ENCODE results near the gene TRAPPC10.

The TRAPPC10 gene

GRCh38 chr21:44005071-44005470 is 7.0 kb upstream of the TRAPPC10 start:
- no peak for DNase-seq

- no peak for DNase-seq
Observed at GRCh38 chr21:44005593-44005992, 6.5 kb upstream of the TRAPPC10 start.

DNA sequence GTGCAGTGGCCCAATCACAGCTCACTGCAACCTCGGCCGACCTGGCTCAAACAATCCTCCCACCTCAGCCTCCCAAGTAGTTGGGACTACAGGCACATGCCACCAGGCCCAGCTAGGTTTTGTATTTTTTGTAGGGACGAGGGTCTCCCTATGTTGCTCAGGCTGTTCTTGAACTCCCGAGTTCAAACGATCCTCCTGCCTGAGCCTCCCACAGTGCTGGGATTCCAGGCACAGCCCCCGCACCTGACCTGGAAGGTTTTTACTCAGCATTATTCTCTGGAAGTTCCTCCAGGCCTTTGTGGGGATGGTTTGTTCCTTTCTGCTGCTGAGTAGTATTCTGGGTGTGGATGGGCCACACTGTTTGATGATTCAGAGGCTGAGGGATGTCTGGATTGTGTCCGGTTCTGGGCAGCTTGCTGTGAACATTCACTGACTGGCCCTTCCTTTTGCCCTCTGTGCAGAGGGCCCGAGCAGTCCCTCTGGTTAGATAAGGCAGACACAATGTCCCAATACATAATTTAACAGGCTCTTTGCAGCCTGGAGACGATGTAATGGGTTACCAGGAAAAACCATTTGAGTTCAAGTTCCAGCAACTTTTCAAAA is 6.0 kb upstream of the TRAPPC10 start:
- no peak for DNase-seq

DNA sequence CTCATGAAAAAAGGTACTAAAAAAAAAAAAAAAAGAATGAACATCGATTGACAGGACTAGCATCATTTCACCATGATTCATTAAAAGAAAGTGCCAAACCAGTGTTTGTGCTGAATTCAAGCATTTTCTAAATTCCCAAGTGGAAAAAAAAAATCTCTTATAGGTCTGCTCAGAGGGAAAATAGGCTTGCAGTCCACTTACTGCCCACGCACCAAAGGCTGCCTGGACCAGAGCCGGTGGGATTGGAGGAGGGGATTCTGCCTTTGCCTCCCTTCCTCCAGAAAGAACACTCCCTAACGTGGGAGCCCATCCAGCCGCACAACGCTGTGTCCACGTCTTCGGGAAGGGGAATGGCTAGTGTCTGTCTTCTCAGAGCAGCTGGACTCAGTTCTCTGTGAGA is 5.5 kb upstream of the TRAPPC10 start:
- DNase-seq = no peak

DNA sequence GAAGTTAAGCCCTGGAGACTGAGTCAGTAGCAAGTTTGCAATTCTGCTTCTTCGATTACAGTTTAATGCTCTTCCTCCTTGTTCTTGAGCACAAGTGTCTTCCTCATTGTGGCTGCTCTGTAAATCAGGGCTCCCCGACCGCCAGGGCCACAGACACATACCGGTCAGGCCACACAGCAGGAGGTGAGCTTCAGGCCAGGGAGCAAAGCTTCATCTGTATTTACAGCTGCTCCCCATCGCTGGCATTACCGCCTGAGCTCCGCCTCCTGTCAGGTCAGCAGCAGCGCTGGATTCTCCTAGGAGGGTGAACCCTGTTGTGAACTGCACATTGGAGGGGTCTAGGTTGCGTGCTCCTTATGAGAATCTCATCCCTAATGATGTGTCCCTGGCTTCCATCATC is 1.7 kb upstream of the TRAPPC10 start:
- no peak for DNase-seq

- no peak for DNase-seq
Observed at GRCh38 chr21:44011123-44011522, 986 bp upstream of the TRAPPC10 start.

DNA sequence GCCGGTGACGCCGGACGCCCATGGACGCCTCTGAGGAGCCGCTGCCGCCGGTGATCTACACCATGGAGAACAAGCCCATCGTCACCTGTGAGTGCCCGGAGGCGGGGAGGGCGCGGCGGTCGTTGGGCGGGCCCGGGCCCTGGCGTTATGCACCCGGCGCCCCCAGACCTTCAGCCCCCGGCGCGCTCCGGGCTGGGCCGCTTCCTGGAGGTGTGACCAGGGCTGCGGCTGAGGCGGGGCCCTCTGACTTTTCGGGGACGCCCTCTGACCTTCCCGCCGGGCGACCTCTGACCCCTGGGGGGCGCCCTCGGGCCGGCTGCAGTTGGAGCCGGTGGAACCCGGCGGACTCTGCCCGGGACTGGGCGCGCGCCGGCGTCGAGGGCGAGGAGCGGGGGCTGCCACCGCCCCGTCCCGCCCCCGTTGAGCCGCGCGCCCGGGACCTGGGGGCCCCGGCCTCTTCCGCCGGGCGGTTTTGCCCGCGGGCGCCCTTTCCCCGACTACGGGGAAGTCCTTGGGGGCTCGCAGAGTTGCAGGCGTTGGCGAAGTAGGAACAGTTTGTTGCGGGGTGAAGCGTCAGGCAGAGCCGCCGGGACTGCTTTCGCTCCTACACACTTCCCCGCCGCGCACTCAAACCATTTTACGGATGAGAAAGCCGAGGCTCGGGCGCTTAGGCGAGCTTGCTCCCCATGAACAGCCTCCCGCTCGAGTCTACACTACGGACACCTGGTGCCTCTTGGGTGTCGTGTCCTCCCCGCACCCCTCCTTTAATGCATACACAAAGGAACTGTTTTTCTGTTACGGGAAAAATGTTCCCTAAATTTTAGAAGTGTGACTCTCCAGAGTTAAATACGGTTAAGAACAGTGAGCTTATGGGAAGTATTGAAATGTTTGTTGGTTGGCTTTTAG is 618 bp downstream of the TRAPPC10 start:
- DNase-seq = peak; percentile 87

DNA sequence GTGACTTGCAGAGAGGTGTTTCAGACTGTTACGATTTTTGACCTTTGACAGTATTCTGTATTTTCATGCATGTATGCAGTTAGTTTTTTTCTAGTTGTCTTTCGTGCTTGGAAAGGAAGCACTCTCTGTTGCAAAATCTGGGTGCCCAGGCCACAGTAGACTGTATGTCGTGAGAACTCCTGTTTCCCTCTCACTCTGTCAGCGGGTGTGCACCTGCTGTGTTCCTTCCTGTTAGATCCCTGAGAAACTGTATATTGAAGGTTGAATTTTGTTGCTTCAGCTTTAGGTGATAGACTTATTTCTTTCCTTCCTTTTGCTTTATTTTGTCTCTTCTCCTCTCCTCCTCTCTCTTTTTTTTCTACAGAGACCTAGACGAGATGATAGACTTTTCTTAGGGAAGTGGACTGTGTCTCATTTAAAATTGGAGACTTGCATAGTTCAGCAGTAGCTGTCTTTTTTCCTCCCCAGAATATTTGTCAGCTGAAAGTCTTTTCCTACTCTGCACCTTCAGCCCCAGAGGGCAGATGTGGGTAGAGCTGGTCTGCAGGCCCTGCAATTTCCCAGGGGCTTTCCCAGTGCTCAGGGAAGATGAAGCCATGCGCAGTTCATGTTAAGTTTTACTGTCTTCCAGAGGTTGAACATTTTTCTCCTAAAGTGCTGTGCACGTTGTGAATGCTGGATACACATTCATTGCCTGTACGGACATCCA is 1.4 kb downstream of the TRAPPC10 start:
- peak; percentile 31 for DNase-seq

DNA sequence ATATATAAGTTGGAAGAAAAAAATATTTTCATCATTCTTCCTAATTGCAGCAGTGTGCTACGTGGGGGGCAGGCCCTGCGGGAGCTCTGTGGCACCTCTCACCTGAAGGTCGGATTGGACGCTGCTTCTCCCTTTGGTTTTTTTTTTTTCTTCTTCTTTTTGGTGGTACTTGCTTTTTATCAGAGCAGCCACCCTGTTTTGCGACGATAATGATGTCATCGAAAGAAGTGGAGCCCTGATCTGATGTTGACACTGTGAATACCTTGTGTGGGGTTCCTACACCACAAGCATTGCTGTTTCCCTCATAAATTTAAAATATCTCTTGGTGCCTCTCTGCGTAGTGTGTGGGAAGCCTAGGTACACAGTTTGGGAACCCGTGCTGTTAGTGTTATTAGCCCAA is 5.5 kb downstream of the TRAPPC10 start:
- DNase-seq = no peak

GRCh38 chr21:44018127-44018526 is 6.0 kb downstream of the TRAPPC10 start:
- no peak for DNase-seq

DNA sequence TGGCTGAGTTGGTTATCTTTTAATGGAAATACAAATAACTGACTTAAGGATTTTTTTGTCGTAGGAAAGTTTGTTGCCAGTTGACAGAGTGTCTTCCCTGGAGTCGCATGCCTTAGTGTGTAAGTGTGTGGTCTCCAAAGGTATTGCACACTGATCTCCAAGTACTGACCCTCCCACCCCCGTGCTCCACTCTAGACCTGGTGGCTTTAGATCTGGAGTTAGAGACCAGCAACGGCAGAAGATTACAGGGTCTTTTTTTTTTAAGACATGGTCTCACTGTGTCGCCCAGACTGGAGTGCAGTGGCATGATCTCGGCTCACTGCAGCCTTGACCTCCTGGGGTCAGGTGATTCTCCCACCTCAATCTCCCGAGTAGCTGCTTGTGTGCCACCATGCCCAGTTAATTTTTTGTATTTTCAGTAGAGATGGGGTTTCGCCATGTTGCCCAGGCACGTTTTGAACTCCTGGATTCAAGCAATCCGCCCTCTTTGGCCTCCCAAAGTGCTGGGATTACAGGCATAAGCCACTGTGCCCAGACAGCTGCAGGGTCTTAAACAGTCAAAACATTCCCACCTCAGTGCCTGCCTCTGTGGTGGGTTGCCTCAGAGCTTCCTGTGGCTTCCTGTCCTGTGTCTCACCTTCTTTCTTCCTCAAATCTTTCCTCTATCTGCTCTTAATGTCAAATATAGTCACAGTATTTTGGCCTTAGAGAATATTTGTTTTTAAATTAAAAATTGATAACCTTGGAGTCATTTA is 6.9 kb downstream of the TRAPPC10 start:
- DNase-seq = no peak

- DNase-seq = no peak
Observed at GRCh38 chr21:44019568-44019958, 7.5 kb downstream of the TRAPPC10 start.

- no peak for DNase-seq
Observed at GRCh38 chr21:44020551-44020950, 8.4 kb downstream of the TRAPPC10 start.

- no peak for DNase-seq
Observed at GRCh38 chr21:44021064-44021463, 9.0 kb downstream of the TRAPPC10 start.

DNA sequence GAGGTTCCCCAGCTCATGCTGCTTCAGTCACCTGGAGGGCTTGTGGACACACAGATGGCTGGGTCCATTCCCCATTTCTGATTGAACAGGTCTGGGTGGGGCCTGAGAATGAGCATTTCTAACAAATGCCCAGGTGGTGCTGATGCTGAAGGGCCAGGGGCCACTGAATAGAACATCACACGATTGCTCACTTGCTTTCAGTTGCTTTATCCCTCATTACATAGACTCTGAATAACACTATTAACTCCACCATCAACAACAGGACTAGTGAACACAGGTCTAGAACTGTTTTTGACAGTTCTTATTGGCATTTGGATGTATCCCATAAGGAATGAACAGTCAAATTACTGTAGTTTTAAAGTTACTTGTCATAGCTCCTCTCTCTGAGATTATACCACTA is 12.1 kb downstream of the TRAPPC10 start:
- no peak for DNase-seq

DNA sequence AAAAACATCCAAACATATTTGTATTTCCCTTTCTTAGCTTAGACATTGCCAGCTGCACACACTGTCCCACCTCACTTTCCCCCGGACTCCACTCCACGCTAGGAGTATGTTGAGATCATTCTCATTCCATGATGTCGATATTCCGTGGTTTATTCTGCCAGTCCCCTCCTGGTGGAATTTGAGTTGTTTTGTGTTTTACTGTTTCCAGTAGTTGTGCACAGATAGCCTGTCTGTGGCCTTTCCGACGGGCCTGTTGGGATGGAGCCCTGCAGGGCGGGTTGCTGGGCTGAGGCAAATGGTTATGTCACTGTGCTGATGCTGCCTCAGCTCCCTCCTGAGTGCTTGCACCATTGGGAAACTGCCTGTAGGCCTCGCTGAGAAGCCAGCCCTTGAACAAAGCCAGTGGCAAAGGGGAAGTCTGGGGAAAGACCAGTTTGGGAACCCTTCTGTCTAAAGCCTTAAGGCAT is 12.8 kb downstream of the TRAPPC10 start:
- no peak for DNase-seq

DNA sequence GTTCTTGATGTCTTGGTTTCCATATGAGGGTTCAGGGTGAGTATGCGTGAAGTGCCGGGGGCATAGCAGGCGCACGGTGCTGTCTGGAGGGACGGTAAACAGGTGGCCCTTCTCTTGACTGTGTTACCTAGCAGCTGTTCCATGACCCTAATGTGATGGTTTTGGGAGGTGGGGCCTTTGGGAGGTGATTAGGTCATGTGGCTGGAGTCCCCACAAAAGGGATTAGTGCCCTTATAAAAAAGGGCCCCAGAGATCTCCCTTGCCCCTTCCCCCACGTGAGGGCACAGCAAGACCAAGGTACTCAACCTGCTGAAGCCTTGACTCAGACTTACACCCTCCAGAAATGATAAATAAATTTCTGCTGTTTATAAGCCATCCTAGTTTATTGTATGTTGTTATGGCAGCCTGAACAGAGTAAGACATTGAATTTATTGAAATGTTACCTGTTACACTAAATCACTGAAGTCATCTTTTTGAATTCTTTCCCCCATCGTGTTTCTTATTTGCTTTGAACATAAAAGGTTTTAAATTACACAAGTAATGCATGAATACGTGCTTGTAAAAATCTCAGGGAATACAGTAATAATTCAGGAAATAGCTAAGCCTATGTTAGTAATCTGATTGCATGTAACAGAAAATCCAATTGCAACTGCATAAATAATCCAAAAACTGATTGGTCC is 15.6 kb downstream of the TRAPPC10 start:
- DNase-seq = no peak

DNA sequence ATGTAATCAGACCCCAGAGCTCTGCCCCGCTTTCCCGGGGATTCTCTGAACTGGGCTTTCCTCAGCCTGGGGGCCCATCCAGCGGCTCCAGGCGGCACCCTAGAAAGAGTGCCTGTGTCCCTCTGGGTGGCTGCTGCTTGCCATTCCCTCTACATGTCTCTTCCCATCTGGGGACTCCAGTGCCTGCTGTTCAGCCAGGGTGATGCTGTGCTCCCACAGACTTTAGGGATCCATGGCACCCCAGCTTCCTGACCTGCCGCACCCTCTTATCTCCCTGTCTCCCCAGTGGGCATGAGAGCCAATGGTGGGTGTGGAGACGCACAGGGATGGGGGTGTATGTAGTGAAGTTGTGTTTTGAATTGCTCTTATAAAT is 16.2 kb downstream of the TRAPPC10 start:
- DNase-seq = no peak

- no peak for DNase-seq
Observed at GRCh38 chr21:44029460-44030087, 17.5 kb downstream of the TRAPPC10 start.

DNA sequence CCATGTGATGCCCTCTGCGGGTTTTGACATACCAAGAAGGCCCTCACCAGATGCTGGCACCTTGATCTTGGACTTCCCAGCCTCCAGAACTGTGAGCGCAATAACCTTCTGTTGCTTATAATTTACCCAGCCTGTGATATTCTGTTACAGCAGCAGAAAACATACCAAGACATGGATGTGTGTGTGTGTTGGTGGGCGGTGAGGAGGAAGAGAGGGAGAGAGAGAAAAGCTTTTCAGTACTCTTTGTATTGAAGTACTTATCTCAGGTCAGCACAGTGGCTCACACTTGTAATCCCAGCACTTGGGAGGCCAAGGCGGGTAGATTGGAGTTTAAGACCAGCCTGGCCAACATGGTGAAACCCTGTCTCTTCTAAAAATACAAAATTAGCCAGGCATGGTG is 23.1 kb downstream of the TRAPPC10 start:
- DNase-seq = no peak

GRCh38 chr21:44038063-44038462 is 26.0 kb downstream of the TRAPPC10 start:
- DNase-seq = no peak

GRCh38 chr21:44039828-44040227 is 27.7 kb downstream of the TRAPPC10 start:
- DNase-seq = no peak

All from activated CD8-positive, alpha-beta memory T cell treated with anti-CD3 and anti-CD28 coated beads, Interleukin-2, amount 50 U/mL, for 4 hours (primary cell).